ENCODE data around the gene INTS15.
A peak's percentile ranks its signal among the peaks of the same experiment; 100 is the strongest.
"Not testable (repeated sequence)": the region's sequence is repeated elsewhere in the genome, so short reads cannot be mapped to it uniquely, and the experiment has no call there.

INTS15 gene

GRCh38 chr7:6589829-6590644, at the start of gene INTS15:
INTS15 (plus strand) TSS chr7:6590021; CDS start chr7:6590284, 263 bp downstream.
- DNase-seq (ENCODE audit: low spot score) = peak; percentile 84

DNA sequence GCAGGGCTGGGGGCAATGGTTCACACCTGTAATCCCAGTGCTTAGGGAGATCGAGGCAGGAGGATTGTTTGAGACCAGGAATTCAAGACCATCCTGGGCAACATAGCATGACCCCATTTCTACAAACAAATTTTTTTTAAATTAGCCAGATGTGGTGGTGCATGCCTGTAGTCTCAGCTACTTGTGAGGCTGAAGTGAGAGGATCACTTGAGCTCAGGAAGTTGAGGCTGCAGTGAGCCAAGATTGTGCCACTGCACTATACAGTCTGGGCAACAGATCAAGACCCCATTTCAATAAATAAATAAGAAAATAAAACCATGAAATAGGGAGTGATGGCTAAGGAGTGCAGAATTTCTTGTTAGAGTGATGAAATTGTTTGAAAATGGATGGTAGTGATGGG, 47.5 kb upstream of the INTS15 start:
- DNase-seq (ENCODE audit: low spot score) = no peak

- no peak for DNase-seq (ENCODE audit: low spot score)
Observed at GRCh38 chr7:6545398-6546126, 44.3 kb upstream of the INTS15 start.

DNA sequence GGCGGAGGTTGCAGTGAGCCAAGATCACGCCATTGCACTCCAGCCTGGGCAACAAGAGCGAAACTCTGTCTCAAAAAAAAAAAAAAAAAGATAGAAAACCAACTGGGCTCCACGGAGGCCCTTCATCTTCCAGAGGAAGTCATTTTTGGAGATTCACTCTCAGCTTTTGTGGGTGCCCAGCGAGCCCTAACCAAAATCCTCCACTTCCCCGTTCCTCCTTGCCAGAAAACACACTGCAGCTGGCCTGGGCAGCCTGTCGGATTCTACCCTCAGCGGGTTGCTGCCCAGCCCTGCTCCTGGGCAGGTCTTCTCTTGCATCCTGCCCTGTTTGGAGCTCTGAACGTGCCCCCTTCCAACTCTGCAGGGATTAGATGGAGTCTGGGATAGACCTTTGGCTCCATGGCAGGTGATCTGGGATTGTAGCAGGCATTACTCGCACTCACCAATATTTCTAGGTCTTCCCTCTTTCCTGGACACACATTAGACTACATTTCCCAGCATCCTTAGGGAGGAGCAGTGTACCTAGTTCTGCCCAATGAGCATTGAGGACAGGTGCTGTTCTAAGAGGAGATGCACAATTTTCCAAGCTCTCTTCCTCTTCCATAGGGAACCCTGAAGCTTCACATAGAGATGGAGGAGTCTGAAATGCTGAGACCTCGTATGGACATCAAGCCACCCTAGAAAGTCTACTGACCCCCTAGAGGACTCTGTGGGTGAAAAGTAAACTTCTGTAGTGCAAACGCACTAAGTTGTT, 43.1 kb upstream of the INTS15 start:
- DNase-seq (ENCODE audit: low spot score) = no peak

GRCh38 chr7:6547400-6547799, 42.4 kb upstream of the INTS15 start:
- no peak for DNase-seq (ENCODE audit: low spot score)

DNA sequence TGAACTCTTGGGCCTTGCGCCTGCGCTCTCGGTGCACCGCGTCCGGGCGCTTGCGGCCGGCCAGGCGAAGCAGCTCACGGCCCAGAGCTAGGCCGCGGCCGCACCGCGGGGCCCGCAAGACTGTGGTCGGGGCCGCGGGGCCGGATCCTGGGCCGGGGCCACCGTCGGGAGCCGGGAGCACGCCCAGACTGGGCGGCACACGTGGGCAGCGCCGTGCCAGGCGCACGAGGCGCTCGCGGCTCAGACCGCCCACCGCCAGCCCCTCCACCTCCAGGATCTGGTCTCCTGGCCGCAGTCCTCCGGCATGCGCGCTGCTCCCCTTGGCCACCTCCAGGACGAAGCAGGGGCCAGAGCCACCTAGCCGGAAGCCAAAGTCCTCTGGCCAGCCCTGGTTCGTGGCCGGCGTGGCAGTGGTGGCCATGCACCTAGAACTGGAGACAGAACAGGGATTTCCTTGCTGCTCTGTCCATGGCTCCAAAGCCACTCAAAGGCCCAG, 38.8 kb upstream of the INTS15 start, which contains the start of gene GRID2IP:
Gene GRID2IP, minus strand, starts transcription at position 446 of the 496 bp plus-strand sequence. Its CDS starts 25 bp downstream, at position 421.
- DNase-seq (ENCODE audit: low spot score) = no peak

DNA sequence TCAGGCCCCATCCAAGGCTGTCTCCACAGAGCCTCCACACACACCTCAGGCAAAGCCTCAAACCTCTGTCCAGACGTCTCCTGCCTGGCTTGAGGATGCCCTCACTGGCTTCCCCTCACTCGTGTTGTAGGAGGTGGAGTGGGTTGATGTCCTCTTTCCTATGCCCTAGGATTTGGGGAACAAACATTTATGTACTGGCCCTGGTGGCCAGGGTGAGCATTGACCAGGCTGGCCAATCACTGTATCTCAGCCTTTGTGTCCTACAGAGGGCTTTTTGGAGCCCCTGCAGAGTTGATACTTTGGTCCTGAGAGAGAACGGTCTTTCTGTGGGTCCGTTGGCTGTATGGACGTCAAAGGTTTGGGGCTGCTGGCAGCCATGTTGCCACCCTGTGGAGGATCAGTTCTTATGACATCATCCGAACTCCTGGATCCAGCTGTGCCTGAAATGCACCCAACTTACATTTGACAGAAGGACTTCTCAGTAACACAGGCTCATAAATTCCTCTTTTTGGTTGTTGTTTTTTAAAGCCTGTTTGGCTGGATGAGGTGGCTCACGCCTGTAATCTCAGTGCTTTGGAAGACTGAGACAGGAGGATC, 36.3 kb upstream of the INTS15 start:
- DNase-seq (ENCODE audit: low spot score) = no peak

GRCh38 chr7:6554848-6555247, 35.0 kb upstream of the INTS15 start:
- no peak for DNase-seq (ENCODE audit: low spot score)

- DNase-seq (ENCODE audit: low spot score) = no peak
Observed at GRCh38 chr7:6556196-6556595, 33.6 kb upstream of the INTS15 start.

DNA sequence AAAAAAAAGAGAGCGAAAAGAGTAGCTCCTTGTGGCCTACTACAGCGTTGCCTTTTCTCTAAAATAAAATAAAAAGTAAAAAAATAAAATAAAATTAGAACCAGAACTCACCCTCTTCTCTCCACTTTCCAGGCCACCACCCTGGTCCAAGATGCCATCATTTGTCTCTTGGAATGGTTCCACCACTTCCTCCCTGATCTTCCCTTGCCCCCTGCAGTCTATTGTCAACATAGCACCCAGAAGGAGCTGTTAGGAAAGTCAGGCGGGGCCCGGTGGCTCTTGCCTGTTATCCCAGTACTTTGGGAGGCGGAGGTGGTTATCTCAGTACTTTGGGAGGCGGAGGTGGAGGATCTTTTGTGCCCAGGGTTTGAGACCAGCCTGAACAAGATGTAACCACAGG, 31.0 kb upstream of the INTS15 start:
- peak; percentile 43 for DNase-seq (ENCODE audit: low spot score)

DNA sequence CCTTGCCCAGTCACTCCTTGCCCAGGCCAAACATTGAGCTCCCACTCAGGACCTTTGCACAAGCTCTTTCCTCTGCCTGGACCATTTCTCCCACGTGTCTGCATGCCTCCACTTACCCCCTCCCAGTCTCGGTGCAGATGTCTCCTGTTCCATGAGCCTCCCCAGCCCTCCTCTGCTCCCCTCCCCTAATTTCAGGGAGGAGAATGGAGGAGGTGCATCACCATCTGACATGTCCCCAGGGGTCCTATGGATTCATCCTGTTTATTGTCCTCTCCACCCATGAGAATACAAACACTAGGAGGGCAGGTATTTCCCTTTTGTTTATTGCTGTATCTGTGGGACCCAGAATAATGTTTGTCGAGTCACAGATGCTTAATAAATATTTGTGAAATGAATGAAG, 29.9 kb upstream of the INTS15 start:
- no peak for DNase-seq (ENCODE audit: low spot score)

GRCh38 chr7:6562106-6562505, 27.7 kb upstream of the INTS15 start:
- DNase-seq (ENCODE audit: low spot score) = no peak

DNA sequence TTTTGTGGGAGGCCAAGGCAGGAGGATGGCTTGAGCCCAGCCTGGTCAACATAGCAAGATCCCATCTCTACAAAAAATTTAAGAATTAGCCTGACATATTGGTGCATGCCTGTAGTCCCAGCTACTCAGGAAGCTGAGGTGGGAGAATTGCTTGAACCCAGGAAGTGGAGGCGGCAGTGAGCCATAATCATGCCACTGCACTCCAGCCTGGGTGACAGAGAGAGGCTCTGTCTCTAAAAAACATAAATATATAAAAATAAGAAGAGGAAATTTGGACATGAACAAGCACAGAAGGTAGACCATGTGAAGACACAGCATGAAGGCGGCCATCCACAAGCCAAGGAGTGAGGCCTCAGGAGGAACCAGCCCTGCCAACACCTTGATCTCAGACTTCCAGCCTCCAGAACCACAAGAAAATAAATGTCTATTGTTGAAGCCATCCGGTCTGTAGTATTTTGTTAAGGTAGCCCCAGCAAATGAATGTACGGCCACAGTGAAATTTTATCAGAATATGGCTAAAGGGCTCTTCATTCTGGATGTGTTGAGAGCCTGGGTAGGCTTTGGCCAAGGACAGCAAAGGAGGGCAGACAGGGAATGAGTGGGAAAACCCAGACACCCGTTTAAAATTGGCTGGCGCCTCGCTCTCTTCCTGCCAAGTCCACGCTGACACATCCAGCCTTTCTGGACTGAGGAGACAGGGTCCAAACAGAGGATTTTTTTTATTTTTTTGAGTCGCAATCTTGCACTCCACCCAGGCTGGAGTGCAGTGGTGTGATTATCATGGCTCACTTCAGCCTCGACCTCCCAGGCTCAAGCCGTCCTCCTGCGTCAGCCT, 25.7 kb upstream of the INTS15 start:
- no peak for DNase-seq (ENCODE audit: low spot score)

DNA sequence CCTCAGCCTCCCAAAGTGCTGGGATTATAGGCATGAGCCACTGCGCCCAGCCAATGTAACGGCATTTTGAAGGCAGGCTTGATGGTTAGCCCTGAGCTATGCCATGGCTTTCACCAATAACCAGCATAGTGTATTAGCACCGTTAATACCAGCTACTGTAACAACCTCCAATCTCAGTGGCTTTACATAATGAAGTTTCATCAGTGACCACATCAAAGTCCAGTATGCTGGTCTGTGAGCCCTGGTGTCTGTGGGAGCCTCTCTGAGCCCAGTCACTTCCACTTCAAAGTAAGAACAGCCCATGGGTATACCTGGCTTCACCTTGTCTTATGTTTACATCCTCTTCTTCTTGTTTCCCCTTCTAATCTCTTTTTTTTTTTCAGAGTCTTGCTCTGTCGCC, 24.2 kb upstream of the INTS15 start:
- no peak for DNase-seq (ENCODE audit: low spot score)

GRCh38 chr7:6567886-6568285, 21.9 kb upstream of the INTS15 start:
- DNase-seq (ENCODE audit: low spot score) = no peak

- no peak for DNase-seq (ENCODE audit: low spot score)
Observed at GRCh38 chr7:6571160-6571779, 18.6 kb upstream of the INTS15 start.

DNA sequence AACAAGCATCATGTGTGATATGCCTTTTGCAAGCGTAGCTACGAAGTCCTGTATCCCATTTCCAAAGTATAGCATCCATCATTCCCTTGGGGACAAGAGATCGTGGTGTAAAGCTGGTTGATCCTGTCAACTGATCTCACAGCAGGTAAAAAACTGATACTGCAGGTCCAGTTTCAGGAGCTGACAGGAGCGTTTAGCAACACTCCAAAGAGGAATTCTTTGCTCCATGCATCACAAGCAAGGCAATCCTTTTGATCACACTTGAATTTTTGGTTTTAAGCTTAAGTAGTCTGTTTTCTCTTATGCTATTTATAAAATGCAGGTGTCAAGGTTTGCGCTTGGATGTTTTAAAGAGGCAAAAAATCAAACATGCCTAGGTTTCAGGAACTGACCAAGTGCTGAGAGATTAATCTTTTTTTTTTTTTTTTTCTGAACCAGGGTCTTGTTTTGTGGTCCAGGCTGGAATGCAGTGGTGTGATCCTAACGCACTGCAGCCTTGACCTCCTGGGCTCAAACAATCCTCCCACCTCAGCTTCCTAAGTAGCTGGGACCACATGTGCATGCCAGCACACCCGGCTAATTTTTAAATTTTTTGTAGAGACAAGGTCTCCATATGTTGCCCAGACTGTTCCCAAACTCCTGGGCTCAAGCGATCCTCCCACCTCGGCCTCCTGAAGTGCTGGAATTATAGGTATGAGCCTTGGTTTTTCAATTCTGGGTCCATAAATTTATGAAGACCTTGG, 14.4 kb upstream of the INTS15 start:
- DNase-seq (ENCODE audit: low spot score) = no peak

GRCh38 chr7:6576024-6576866, 13.6 kb upstream of the INTS15 start:
- DNase-seq (ENCODE audit: low spot score) = no peak

- not testable (repeated sequence) for DNase-seq (ENCODE audit: low spot score)
Observed at GRCh38 chr7:6576867-6577368, 12.9 kb upstream of the INTS15 start.

Data from kidney capillary endothelial cell (primary cell).